Right kidney (tissue), 9 donors: ENCODE results near the gene OR2J1.
"Not testable (repeated sequence)": the region's sequence is repeated elsewhere in the genome, so short reads cannot be mapped to it uniquely, and the experiment has no call there.

Experiments
- DNase-seq: peaks from one replicate; pipeline ENCODE4 v3.0.0-alpha.2; 2016
- long read RNA-seq, 8 donors: transcript quantifications; one replicate each; lab custom pipeline, GENCODE V29; 2026

OR2J1 gene
- long read RNA-seq, donor 1 = 0 reads
- long read RNA-seq, donor 2 = 0 reads
- long read RNA-seq, donor 3 = 0 reads
- long read RNA-seq, donor 4 = 0 reads
- long read RNA-seq, donor 5 = 0 reads
- long read RNA-seq, donor 6 = 0 reads
- long read RNA-seq, donor 7 = 0 reads
- long read RNA-seq, donor 8 = 0 reads

DNA sequence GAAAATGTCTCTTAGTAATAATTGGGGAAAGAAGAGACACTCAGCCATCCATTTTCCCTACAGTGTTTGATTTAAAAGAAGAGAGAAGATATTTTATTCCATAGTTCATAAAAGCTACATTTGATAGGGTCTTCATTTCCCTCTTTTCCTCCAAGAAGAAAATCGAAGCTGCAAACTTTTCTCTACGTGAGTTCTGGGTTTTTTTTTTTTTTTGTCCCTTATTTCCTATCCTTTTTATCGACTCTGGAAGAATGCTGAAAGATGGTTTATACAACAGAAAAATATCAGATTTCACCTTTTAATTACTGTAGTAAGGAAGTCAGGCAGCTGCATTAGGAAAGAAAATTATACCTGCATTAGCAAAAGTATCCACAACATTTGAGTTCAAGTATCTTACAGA lies at the start of gene OR2J1:
Gene OR2J1 (plus strand): TSS at position 301 of the 400 bp plus-strand sequence. CDS start 1,453 bp downstream, outside the sequence.
- DNase-seq = no peak

DNA sequence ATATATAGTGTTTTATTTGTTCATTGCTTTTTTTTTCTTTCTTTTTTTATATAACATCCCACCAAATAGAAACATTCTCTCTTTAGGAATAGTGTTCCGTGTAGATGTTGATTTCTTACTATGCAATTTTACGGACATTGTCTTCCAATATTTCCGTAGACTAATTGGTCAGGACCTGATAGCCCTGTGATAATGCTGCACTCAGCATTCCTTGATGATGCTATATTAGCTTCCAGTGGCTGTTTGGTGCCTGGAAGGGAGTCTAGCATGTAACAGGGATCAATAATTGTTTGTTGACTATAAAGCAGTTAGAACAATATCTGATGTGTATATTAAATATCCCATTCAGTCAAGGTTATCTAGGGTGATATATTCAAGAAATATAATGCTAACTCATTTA lies 47.6 kb upstream of the OR2J1 start:
- DNase-seq = no peak

DNA sequence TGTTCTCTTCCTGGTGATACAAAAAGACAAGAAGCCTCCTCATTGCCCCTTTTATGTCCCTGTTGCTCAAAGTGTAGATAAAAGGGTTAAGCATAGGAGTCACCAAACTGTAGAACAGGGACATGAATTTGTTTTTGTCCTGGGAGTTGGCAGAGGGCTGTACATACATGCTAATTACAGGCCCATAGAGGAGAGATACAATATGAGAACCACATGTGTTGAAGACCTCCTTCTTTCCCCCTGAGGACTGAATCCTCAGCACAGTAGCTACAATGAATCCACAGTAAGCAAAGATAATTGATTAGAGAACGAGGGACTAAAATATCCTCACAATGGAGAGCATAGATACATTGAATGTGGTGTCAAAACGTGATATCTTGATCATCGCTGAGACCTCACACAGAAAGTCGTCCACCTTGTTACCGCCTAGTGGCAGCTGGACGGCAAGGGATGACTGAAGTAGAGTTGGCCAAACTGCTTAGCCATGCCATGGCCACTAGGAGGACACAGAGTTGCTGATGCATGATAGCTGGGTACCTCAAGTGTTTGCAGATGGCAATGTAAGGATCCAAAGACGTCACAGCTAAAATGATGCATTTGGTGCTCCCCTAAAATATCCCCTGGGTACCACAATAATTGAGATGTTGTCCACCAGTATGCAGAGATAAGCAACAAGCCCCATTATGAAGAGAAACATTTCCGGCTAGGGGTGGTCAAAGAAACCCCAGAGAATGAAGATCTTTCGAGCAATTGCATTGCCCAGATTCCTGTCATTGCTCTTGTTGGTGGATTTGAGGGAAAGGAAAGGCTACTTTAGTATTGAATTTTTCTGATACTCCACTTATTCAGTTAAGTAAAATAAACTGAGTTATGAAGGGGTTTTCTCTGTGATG lies 27.2 kb upstream of the OR2J1 start:
- no peak for DNase-seq

DNA sequence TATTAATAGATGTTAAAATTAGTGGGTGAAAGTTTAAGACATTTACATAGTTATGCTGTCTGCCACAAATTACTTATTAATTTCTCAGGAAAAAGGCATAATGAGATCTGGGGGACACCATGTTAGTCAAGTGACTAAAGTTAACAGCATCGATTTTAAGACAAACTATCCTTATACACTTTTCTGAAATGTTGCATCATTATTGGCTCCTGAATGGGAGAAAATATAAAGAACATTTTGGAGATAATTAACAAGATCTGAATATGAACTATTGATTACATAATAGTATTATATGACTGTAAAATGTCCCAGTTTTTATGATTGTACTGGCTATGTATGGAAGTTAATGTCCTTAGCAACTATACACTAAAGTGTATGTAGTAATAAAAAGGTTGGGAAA lies 20.1 kb upstream of the OR2J1 start:
- DNase-seq = no peak

DNA sequence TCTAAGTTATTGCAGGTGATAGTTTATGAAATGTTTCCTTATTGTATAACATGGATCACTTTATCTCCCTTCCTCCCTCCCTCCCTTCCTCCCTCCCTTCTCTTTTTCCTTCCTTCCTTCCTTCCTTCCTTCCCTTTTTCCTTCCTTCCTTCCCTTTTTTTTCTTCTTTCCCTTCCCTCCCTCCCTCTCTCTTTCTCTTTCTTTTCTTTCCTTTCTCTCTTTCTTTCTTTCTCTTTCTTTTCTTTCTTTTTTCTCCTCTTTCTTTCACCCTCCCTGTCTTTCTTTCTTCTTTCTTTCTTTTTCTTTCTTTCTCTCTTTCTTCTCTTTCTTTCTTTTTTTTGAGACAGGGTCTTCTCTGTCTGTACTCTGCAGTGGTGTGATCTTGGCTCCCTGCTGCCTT lies 18.0 kb upstream of the OR2J1 start:
- DNase-seq = no peak

DNA sequence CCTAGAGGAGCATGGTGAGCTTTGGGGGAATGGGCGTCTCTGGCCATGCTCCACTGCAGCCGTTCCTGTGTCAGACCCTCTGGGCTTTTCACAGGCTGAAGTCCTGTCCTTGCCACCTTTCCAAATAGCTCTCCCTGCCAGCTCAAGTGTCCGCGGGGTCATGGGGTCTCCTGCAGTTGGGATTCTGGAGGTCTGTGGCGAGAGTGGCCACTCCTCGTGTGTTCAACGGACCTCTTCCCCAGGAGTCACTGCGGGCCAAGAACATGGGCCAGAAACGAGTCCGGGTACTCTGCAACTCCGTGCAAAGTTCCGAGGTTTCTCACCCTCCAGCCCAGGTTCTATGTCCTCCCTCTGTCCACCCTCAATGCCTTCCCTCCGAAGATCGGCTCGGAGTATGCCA lies 16.8 kb upstream of the OR2J1 start:
- DNase-seq = no peak

DNA sequence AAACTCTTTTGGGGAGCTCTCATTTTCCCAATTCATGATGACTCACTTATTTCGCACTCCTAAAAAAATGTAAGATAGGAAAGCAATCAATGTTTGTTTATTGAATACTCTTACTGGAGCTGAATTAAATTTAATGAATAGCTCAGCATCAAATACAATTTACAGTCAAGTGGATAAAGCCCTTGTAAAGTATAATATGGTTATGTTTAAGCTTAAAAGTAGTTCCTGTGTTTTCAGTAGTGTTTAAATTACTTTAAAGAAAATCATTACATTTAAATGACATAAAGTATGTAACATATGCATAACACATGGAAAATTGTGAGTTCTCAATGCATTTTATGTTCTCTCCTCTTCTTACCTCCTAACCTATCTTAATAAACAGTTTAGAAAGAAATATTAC lies 12.1 kb upstream of the OR2J1 start, which contains the start of gene OR2B3:
Gene OR2B3 (minus strand): TSS at position 101 of the 400 bp plus-strand sequence. CDS start 65 bp downstream, at position 36.
- no peak for DNase-seq

DNA sequence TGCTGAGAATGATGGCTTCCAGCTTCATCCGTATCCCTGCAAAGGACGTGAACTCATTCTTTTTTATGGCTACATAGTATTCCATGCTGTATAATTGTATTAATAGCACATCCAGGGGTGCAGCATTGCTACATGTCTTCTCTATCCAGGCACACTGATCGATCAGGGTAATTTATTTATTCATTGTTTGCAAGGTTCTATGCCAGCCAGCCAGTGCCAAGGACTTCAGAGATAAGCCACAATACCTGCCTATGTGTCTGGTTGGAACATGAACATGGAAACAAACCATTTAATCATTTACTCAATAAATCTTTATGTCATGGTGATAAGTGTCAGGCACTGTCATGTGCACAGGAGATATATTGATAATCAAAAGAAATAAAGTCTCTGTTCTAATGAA lies 6.3 kb upstream of the OR2J1 start:
- DNase-seq = no peak

DNA sequence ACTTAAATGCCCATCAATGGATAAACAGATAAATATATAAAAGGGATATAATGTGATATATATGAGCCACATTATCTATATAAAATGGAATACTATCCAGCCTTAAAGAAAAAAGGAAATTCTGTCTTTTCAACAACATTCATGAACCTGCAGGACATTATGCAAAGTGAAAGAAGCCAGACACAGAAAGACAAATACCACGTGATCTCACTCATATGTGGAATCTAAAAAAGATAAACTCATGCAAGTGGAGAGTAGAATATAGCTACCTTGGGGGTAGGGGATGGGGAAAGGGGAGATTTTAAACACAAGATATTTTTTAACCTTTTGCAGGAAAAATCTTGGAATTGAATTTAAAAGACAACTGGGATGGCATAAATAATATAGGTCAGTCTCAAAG lies 1.5 kb upstream of the OR2J1 start:
- no peak for DNase-seq

DNA sequence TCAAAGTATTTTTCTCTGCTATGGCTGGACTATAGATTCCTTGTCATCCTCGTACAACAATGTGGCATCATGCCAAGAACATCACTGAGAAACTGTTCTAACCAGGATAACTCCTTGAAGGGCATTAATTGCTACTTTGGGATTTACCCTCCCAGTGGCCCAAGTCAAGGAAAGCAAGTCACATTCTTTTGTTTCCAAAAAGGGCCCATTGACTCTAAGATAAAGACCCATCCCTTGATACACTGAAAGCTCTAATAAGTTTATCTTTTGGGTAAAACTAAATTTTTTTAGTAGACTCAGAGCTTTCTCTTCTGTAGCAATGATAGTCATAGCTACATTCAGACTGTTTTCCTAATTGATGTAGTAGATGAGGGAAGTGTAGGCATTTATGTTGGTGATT lies 8.5 kb downstream of the OR2J1 start, which contains the start of gene OR2J3:
Gene OR2J3 (plus strand): TSS at position 301 of the 400 bp plus-strand sequence. CDS start 3,833 bp downstream, outside the sequence.
- DNase-seq = no peak

DNA sequence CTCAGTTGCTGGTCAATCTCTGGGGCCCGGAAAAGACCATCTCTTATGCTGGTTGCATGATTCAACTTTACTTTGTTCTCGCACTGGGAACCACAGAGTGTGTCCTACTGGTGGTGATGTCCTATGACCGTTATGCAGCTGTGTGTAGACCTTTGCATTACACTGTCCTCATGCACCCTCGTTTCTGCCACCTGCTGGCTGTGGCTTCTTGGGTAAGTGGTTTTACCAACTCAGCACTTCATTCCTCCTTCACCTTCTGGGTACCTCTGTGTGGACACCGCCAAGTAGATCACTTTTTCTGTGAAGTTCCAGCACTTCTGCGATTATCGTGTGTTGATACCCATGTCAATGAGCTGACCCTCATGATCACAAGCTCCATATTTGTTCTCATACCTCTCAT lies 12.8 kb downstream of the OR2J1 start:
- no peak for DNase-seq

DNA sequence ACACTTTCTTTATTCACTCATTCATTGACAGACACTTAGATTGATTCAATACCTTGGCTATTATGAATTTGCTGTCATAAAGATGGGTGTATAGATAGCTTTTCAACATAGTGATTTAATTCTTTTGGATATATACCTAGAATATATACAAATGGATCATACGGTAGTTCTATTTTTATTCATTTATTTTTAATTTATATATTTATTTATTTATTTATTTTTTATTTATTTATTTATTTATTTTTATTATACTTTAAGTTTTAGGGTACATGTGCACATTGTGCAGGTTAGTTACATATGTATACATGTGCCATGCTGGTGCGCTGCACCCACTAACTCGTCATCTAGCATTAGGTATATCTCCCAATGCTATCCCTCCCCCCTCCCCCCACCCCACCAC lies 15.7 kb downstream of the OR2J1 start:
- not testable (repeated sequence) for DNase-seq

DNA sequence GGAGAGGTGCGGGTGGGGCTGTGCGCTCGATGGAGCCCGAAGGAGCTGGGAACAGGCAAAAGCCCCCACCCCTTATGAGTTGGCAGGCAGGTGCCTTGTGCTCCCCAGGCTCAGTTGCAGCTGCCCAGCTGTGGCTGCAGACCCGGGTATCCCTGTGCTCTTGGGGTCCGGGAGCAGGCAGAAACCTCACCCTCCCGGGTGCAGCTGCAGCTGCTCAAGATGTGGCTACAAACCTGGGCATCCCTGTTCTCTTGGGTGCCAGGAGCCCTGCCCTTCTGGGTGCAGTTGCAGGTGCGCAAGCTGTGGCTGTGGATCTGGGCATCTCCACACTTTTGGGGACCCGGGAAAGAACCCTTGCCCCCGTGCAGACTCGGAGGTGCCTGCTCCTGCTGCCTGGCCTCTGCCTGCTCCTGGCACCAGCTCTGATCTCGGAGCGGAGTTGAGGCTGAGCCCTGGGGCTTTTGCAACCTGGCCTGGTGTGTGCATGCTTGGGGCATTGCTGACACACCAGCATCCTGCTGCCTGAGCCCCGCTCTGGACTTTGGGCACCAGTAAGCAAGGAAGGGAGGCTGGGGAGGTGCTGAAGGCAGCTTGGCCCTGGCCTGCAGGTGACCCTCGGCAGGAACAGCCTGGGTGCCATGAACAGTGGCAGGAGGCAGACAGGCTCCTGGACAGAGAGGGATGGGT lies 30.2 kb downstream of the OR2J1 start:
- DNase-seq = no peak

DNA sequence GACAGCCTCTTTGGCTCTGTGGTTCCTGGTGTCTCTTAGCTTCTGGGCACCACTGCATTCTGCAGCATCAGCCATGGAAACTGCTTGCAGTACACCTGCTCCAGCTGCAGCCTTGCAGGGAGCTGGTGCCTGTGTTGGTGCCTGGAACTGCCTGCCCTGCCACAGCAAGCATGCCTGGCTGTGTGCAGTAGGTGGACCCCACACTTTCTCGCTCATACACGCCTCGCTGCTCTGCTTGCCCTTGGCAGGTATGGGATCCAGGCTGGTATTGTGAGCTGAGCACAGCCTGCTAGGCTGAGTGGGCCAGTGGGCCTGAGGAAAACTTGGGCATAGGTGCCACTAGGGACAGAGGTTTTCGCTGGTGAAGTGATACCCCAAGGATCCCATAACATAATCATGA lies 31.4 kb downstream of the OR2J1 start:
- DNase-seq = no peak

DNA sequence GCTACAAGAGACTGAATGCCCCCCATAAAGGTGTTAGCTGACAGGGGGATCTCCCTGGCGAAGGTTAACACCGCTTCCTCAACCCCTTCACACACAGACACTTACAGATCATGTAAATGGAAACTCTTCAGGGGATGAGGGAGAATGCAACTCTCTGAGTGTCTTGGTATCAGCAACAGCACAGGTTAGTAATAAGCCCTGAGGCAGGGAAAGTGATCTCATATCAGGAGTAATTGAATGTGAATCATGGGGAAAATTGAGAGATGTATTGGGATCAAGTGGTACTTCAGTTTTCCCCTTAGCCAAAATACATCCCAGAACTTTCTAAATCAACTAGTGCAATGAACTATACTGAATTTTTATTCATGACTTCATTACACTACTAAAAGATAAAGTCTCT lies 32.4 kb downstream of the OR2J1 start:
- no peak for DNase-seq

DNA sequence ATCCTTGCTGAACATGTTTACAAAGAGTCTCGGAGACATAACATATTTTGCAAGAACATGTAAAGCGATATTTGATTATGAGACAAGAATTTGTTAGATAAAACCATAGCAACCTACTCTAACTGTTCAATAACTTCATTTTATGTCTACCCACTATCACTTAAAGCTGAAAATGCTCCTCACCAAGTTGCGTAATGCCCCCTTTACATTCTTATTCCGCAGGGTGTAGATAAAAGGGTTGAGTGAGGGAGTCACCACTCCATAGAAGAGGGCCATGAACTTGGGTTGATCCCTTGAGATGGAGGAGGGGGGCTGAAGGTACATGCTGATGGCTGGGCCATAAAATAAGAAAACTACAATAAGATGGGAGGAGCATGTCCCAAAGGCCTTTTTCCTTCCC lies 38.4 kb downstream of the OR2J1 start:
- DNase-seq = no peak

DNA sequence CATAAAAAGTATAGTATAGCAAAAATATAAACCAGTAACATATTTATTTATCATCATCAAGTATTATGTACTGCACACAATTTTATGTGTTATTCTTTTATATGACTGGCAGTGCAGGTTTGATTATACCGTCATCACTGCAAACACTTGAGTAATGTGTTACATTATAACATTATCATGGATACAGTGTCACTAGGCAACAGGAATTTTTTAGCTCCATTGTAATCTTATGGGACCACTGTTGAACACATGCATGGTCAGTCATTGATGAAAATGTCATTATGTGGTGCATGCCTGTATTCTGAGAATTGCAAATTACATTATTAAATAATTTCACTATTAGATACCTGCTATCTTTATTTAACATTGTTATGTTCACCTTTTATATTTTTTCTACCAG lies 42.3 kb downstream of the OR2J1 start:
- no peak for DNase-seq

DNA sequence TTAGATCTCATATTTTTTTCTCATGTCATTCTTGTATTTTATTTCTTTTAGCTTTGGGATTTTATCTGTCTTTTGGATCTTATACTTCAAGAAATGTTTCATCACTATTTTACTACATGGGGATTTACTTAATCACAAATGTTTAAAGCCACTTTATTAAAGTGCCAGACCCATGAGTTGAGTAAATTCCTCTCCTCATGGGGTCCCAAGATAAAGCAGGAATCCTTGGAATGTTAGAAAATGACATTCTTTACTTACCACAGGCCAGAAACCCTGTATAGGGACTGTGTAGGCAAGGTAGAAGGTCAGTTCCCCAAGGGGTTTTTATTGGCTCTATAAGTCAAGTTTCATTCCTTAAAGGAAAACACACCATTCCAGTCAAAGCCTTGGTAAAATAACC lies 43.0 kb downstream of the OR2J1 start:
- DNase-seq = no peak

DNA sequence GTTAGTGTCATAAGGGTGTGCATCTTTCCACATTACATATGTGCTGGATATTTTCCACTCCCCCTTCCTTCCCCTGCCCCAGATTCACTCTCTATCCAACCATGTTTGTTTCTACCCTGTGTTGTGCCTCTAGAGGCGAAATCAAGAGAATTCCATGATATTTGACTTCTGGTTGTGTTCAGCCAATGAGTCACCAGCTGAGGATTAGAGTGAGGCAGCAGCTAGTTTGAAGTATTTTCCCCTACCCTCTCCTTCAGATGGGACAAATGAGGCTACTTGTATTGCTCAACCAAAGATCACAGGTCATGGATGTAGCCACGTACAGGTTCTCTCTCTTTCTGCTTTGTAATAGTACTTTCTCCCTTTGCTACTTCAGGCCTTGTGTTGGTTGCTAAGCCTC lies 46.9 kb downstream of the OR2J1 start:
- no peak for DNase-seq

DNA sequence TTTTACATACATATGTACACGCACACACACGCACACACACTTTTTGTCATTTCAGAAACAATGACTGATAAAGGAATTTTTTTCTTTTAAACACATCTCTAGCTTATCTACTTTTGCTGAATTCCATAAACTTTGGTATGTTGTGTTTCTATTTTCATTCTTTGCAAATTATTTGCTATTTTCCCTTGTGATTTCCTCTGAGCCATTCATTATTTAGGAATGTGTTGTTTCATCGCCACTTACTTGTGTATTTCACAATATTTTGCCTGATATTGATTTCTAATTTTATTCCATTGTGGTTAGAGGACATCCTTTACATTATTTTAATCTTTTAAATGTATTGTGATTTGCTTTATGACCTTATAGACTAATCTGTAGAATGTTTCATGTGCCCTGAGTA lies 47.8 kb downstream of the OR2J1 start:
- DNase-seq = no peak

DNA sequence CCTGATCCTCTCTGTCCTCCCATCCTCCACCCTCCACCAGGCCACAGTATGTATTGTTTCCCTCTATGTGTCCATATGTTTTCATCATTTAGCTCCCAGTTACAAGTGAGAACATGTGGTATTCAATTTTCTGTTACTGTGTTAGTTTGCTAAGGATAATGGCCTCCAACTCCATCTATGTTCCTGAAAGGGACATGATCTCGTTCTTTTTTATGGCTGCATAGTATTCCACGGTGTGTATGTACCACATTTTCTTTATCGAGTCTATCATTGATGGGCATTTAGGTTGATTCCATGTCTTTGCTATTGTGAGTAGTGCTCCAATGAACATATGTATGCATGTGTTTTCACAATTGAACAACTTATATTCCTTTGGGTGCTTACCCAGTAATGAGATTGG lies 50.2 kb downstream of the OR2J1 start:
- DNase-seq = not testable (repeated sequence)
